ENCODE results near the gene RAD51B.

The RAD51B gene

DNA sequence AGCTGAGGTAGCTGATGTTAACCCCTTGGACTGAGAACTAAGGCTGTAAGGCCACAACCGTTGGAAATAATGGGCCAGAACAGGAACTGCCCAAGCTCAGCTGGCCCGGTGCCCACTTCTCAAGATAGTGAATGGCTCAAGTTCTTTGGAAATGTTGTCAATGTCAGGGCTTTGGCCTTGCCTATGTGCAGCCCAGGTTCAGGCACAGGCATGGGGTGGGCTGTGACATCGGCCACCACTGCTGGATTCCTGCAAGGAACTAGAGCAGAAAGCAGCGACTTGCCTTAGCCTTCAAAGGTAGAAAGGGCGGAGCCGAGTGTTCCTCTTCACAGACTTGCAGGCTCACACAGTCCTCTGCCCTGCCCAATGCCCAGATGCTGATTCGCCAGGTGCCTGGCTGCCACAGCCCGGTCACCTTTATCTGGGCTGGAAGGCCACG lies 682.1 kb downstream of the RAD51B start:
- no peak for DNase-seq (ENCODE audit: low read depth)
- TF ChIP-seq, protein P1, sequence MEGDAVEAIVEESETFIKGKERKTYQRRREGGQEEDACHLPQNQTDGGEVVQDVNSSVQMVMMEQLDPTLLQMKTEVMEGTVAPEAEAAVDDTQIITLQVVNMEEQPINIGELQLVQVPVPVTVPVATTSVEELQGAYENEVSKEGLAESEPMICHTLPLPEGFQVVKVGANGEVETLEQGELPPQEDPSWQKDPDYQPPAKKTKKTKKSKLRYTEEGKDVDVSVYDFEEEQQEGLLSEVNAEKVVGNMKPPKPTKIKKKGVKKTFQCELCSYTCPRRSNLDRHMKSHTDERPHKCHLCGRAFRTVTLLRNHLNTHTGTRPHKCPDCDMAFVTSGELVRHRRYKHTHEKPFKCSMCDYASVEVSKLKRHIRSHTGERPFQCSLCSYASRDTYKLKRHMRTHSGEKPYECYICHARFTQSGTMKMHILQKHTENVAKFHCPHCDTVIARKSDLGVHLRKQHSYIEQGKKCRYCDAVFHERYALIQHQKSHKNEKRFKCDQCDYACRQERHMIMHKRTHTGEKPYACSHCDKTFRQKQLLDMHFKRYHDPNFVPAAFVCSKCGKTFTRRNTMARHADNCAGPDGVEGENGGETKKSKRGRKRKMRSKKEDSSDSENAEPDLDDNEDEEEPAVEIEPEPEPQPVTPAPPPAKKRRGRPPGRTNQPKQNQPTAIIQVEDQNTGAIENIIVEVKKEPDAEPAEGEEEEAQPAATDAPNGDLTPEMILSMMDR (conservative IDR thresholded peaks at IDR 0.05; ENCODE audit: low read depth, low read length): no peak
- H3K4me3 ChIP-seq (ENCODE audit: low read length): no peak overlapping the region

DNA sequence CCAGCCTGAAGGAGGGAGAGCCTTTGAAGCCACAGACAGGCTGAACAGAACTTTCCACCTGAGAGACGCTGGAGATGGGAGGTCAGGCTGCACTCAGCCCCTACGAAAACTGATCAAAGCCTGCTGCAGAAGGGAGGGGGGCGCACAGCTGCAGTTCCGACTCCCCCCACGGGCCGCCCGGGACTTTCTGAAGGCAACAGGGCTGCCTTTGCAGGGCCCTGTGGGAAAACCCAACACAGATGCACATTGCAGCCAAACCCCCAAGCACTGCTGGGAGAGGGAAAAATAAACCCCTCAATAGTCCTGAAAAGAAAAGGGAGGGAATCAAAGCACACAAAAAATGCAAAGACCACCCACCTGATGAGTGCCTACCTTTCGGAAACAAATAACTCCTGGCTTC lies 682.7 kb downstream of the RAD51B start:
- H3K4me3 ChIP-seq (ENCODE audit: low read length): no peak overlapping the region
- TF ChIP-seq, protein P1 (conservative IDR thresholded peaks at IDR 0.05; ENCODE audit: low read depth, low read length): no peak
- DNase-seq (ENCODE audit: low read depth): no peak

DNA sequence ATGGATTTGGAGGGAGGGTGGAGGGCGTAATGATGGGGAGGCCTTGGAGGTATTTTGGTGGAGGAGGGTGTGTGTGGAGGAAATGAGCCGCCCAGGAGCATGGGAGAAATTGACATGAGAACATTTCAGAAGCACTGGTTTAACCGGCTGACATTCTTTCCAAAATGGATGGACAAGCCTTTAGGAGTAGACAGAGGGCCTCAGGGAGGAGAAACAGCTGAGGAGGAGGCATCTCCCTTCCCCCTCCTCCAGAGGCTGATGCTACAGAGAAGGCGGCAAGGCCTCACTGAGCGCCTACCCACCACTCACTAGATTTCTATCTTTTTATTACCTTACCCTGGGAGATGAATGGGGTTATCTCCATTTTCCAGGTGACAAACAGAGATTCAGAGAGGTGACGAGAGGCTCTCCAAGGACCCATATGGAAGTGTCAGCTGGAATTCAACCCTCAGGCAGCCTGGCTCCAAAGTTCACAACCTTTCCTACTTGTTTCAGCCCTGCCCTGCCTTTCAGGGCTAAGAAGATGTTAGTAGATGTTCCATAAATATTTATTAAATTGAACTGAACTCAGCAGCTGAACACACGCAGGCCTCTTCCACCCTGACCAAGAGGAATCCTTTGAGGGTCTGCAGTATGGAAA lies 683.7 kb downstream of the RAD51B start:
- no peak overlapping the region for H3K4me3 ChIP-seq (ENCODE audit: low read length)
- TF ChIP-seq, protein P1 (conservative IDR thresholded peaks at IDR 0.05; ENCODE audit: low read depth, low read length): no peak
- DNase-seq (ENCODE audit: low read depth): no peak

DNA sequence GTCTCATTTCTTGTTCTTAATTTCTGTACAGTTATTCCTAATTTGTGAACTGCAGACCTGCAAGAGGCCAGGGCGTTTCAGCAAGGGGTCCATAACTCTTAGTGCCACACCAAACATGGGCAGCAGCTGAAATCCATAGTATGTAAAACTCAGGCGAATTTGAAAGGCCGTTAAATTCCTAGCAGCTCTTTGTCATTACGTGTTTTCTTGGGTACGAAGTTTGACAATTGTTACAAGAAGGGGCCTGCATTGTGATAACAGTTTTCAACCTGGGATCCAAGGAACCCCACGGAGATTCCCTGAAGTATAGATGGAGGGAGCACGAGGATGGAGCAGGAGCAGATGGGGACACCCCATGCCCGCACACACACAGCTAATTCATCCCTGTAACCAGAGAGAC lies 685.3 kb downstream of the RAD51B start:
- TF ChIP-seq, protein P1 (conservative IDR thresholded peaks at IDR 0.05; ENCODE audit: low read depth, low read length): no peak
- H3K4me3 ChIP-seq (ENCODE audit: low read length): no peak overlapping the region
- no peak for DNase-seq (ENCODE audit: low read depth)

DNA sequence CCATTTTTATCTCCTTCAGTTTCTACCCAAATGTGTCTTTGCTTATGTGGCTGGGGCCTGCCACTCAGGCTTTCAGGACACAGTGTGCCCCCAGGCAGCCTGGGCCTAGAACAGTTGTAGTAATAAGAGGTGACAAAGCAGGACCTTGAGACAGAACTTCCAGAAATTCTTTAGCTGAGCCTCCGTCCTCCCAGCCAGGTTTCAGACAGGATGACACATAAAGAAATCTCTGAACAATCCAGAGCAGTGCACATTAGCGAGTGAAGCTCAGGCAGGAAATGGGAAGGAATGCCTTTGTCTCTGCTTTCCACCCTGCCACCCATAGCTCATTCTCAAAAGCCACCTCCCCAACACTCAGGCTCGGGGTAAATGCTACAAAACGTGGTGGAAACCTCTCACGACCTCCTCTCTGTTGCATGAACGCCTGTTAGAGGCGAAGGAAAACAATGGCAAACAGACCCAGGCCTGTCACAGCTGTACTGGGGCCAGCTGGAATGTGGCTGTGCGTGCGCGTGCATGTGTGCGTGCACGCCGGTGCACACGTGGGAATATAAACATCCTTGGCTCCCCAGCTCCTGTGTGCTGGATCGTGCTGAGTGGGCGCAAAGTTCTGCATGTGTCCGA lies 686.6 kb downstream of the RAD51B start:
- TF ChIP-seq, protein P1 (conservative IDR thresholded peaks at IDR 0.05; ENCODE audit: low read depth, low read length): no peak
- no peak for DNase-seq (ENCODE audit: low read depth)
- H3K4me3 ChIP-seq (ENCODE audit: low read length): no peak overlapping the region

DNA sequence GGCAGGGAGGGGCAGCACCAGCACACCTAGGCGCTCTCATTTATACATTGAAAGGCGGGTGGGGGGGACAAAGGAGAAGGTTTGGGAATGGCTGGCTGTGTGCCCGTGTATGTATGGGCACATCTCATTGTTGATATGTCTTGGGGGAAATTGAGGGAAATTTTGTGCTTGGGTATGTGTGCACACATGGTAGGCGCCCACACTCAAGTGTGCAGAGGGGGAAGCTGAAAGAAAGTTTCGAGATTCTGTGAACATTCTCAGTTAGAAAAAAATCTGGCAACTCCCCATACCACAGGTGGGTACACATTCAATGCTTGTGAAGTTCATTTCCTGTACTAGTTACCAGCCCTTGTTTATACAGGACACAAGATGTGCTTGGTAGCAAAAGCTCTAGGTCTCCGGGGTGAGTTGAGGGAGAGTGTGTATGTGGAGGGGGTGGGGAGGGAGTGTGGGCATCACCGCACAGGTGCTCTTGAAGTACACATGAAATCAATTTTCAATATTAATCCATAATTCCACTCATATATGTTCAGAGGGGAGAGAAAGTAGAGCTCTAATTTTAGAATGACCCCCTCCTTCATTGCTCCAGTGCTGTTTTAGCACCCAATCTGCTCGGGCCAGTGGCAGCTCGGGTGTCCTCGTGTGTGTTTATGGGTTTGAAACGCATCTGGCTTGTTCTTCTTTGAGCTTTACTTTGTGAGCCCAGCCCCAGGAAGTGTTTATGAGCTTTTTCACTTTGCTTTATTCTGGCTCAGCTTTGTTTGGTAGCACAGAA lies 687.3 kb downstream of the RAD51B start:
- H3K4me3 ChIP-seq (ENCODE audit: low read length): no peak overlapping the region
- DNase-seq (ENCODE audit: low read depth): no peak
- TF ChIP-seq, protein P1 (conservative IDR thresholded peaks at IDR 0.05; ENCODE audit: low read depth, low read length): no peak
